Uterus (tissue), 4 donors: ENCODE results near the gene ARID4B. TPM values are rescaled to one million over a fixed set of nuclear protein-coding genes. Genes with fewer than 3 reads are reported as not detected.
"Not testable (repeated sequence)": the region's sequence is repeated elsewhere in the genome, so short reads cannot be mapped to it uniquely, and the experiment has no call there.

Source experiments
- DNase-seq, 2 donors: peaks; one replicate each; pipeline ENCODE4 v3.0.0-alpha.2; 2019 to 2020
- H3K27ac ChIP-seq, 2 donors: fragments of 200-600 bp; sonication (generic); 1 replicate in 1 of 2; 2 replicates in 1 of 2; pipeline ENCODE4 v1.5.1; 2016 to 2018
- H3K27me3 ChIP-seq, 2 donors: fragments of 200-600 bp; sonication (generic); one replicate each; pipeline ENCODE4 v1.5.1; 2018 to 2019; ENCODE audit warnings: control low read depth in 1 of 2
- H3K36me3 ChIP-seq, 2 donors: fragments of 200-600 bp; sonication (generic); one replicate each; pipeline ENCODE4 v1.5.1; 2019; ENCODE audit warnings: control low read depth in 1 of 2
- H3K4me1 ChIP-seq, 2 donors: fragments of 200-600 bp; sonication (generic); one replicate each; pipeline ENCODE4 v1.5.1; 2018 to 2019; ENCODE audit warnings: control low read depth in 1 of 2
- H3K4me3 ChIP-seq, 2 donors: fragments of 200-600 bp; sonication (generic); 1 replicate in 1 of 2; 2 replicates in 1 of 2; pipeline ENCODE4 v1.5.1; 2018 to 2019; ENCODE audit warnings: mild to moderate bottlenecking in 1 of 2
- H3K9me3 ChIP-seq, 2 donors: fragments of 200-600 bp; sonication (generic); one replicate each; pipeline ENCODE4 v1.5.1; 2019; ENCODE audit warnings: control low read depth in 1 of 2
- CTCF ChIP-seq, 4 experiments: fragments of 200-600 bp in 2 of 4; fragments of 450-650 bp in 2 of 4; sonication (generic) in 2 of 4; IDR thresholded peaks; one replicate each; pipeline ENCODE4 v1.5.1; 2016 to 2019; ENCODE audit warnings: antibody characterized with exemption in 4 of 4, mild to moderate bottlenecking in 2 of 4, moderate library complexity in 1 of 4
- POLR2A ChIP-seq, 2 donors: fragments of 450-650 bp; IDR thresholded peaks; one replicate each; pipeline ENCODE4 v1.6.1; 2016; ENCODE audit warnings: antibody characterized with exemption in 2 of 2, mild to moderate bottlenecking in 1 of 2, moderate library complexity in 1 of 2
- intact Hi-C: fragments of 100-400 bp; cut with DNase I; formaldehyde crosslinking; loops from one replicate; pipeline ENCODE4 v1.15.1; 2023; ENCODE audit warnings: low total_unique reads
- total RNA-seq, 4 donors: library from RNA; depleted of rRNA in 3 of 4; stranded (reverse); fragments of >200 nt in 3 of 4; gene quantifications; one replicate each; pipeline versions ENCODE4 v1.1.0 to v1.2.4, GENCODE V29; 2014 to 2023
- donor health status: DM: yes; HTN: yes; CAD: no.

The ARID4B gene
- total RNA-seq, 4 donors from 2014 or later: 21.0 to 69.4 (median 50.4) TPM

DNA sequence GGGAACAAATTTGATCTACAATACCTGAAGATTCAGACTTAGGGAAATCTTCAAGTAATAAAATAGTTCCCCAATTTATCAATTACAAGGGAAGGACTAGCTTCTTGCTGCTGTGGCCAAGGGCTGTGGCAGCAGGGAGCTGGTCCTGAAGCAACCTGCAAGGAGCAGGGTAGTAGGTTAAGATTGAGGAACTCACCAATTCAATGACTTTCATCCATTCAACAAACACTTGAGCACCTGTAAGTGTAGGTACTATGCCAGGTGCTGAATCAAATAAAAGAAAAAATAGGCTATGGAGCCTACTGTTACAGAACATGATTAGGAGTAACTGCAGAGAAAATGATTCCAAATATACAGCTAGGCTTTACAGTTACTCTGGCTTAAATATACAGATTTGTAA lies 102.7 kb downstream of the ARID4B start:
- Histone ChIP-seq H3K4me3 (no peak overlapping the region), H3K27me3 (no peaks in the 10 kb centered on the region), H3K36me3 (no peaks in the 10 kb centered on the region), H3K4me1 (no peaks in the 10 kb centered on the region), H3K27ac (no peak overlapping the region), H3K9me3 (no peaks in the 10 kb centered on the region)
- no peak for TF ChIP-seq CTCF (IDR thresholded peaks at IDR 0.05)
- no peak for TF ChIP-seq POLR2A (IDR thresholded peaks at IDR 0.05)
- intact Hi-C loops: no loop called here
- DNase-seq: no peak

- H3K27ac ChIP-seq: no peak overlapping the region
- H3K36me3 ChIP-seq: no peaks in the 10 kb centered on the region
- intact Hi-C loops: no loop called here
- H3K9me3 ChIP-seq: no peaks in the 10 kb centered on the region
- H3K27me3 ChIP-seq: no peaks in the 10 kb centered on the region
- no peak for DNase-seq
- H3K4me1 ChIP-seq: no peaks in the 10 kb centered on the region
- H3K4me3 ChIP-seq: no peak overlapping the region
- TF ChIP-seq CTCF (IDR thresholded peaks at IDR 0.05) (no peak), POLR2A (IDR thresholded peaks at IDR 0.05) (no peak)
Observed at GRCh38 chr1:235221653-235222375, 106.2 kb downstream of the ARID4B start.

DNA sequence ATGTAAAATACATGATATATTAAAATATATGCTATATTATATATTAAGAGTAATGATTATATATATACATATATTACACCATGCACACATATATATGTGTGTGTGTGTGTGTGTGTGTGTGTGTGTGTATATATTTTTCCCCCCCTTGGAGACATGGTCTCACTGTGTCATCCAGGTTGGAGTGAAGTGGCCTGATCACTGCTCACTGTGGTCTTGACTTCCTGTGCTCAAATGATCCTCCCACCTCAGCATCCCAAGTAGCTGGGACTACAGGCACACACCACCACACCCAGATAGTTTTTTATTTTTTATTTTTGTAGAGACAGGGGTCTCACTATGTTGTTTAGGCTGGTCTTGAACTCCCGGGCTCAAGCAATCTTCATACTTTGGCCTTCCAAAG lies 112.5 kb downstream of the ARID4B start:
- no peak overlapping the region for H3K4me3 ChIP-seq
- H3K4me1 ChIP-seq: no peaks in the 10 kb centered on the region
- no peaks in the 10 kb centered on the region for H3K27me3 ChIP-seq
- no peak overlapping the region for H3K27ac ChIP-seq
- intact Hi-C loops: no loop called here
- DNase-seq: no peak
- no peaks in the 10 kb centered on the region for H3K36me3 ChIP-seq
- no peak for TF ChIP-seq CTCF (IDR thresholded peaks at IDR 0.05)
- no peak for TF ChIP-seq POLR2A (IDR thresholded peaks at IDR 0.05)
- no peaks in the 10 kb centered on the region for H3K9me3 ChIP-seq

DNA sequence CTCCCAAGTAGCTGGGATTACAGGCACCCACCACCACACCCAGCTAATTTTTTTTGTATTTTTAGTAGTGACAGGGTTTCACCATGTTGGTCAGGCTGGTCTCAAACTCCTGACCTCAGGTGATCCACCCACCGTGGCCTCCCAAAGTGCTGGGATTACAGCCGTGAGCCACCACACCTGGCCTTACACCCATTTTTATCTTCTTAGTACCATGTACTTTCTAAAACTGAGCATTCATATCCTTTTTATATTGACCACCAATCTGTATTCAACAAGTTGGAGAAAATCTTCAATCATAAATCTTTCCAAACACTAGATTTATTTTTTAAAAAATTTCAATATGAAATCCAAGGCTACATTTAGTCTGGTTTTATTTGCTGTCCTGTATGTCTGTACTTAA lies 113.0 kb downstream of the ARID4B start:
- DNase-seq, intact Hi-C loops: not testable (repeated sequence)

DNA sequence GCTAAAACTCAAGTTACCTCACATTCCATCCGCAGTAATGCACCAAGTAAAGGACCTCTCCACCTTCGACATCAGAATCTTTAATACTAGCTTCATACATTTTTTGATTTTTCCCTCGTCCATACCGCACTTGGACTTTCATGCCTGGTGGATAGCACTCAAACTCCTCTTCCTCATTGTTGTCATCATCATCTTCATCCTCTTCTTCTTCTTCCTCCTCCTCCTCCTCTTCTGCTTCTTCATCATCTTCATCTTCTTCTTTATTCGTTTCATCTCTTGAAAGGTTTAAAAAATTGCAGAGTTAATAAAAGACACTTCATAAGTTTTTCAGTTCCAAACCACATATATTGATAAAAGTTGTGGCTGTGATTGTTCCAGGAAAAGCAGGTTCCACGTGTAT lies 114.2 kb downstream of the ARID4B start:
- no peak overlapping the region for H3K27ac ChIP-seq
- no peak overlapping the region for H3K4me3 ChIP-seq
- TF ChIP-seq CTCF (IDR thresholded peaks at IDR 0.05) (no peak), POLR2A (IDR thresholded peaks at IDR 0.05) (no peak)
- no peaks in the 10 kb centered on the region for H3K36me3 ChIP-seq
- no peaks in the 10 kb centered on the region for H3K27me3 ChIP-seq
- no peaks in the 10 kb centered on the region for H3K4me1 ChIP-seq
- H3K9me3 ChIP-seq: no peaks in the 10 kb centered on the region
- intact Hi-C loops: no loop called here
- no peak for DNase-seq

More for the DNA sequence above, 113.0 kb downstream of the ARID4B start:
- not testable (repeated sequence) for H3K4me3 ChIP-seq, H3K4me1 ChIP-seq, H3K36me3 ChIP-seq, H3K27ac ChIP-seq, H3K27me3 ChIP-seq, H3K9me3 ChIP-seq

DNA sequence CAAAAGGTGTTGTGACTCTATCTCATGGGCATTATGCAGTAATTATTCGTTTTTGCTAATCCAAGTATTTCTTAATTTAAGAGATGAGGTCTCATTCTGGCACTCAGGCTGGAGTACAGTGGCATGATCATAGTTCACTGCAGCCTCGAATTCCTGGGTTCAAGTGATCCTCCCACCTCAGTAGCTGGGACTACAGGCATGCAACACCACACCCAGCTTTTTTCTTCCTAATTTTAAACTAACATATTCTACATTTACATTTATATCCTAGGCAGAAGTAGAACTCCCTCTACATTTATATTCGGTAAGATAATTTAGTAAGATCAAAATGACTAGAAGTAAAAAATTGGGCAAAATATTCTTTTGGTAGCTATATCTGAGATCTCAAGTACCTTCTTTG lies 116.5 kb downstream of the ARID4B start:
- no peak for DNase-seq
- H3K27ac ChIP-seq: no peak overlapping the region
- TF ChIP-seq POLR2A (IDR thresholded peaks at IDR 0.05): no peak
- TF ChIP-seq CTCF (IDR thresholded peaks at IDR 0.05): no peak
- no peaks in the 10 kb centered on the region for H3K9me3 ChIP-seq
- no peaks in the 10 kb centered on the region for H3K27me3 ChIP-seq
- H3K4me1 ChIP-seq: no peaks in the 10 kb centered on the region
- H3K36me3 ChIP-seq: no peaks in the 10 kb centered on the region
- no peak overlapping the region for H3K4me3 ChIP-seq
- intact Hi-C loops: no loop called here
